K562 (cell line): ENCODE results near the gene NEK4. TPM values are rescaled to one million over a fixed set of nuclear protein-coding genes. Genes with fewer than 3 reads are reported as not detected.

Source experiments
- CHCHD3 ChIP-seq: fragments of 250-450 bp; sonication (Bioruptor Pico); IDR thresholded peaks from 2 replicates; pipeline ENCODE4 v2.1.2; 2022; ENCODE audit warnings: mild to moderate bottlenecking
- COPS2 ChIP-seq: fragments of 450-650 bp; conservative IDR thresholded peaks from 2 replicates; pipeline ENCODE4 v1.6.1; 2016; ENCODE audit warnings: mild to moderate bottlenecking, moderate library complexity
- EP400 ChIP-seq: fragments of 450-650 bp; IDR thresholded peaks from 2 replicates; pipeline ENCODE4 v1.6.1; 2017; ENCODE audit warnings: antibody characterized with exemption, mild to moderate bottlenecking, moderate library complexity
- FOXK2 ChIP-seq, 2 experiments: fragments of 450-650 bp; IDR thresholded peaks in 1 of 2; conservative IDR thresholded peaks in 1 of 2; 2 replicates each; pipeline ENCODE4 v1.6.1; 2016; ENCODE audit warnings: low read depth in 2 of 2, mild to moderate bottlenecking in 1 of 2
- IRF2 ChIP-seq: sonication (generic); formaldehyde crosslinking; IDR thresholded peaks from 2 replicates; pipeline ENCODE4 v1.8.1; 2022; ENCODE audit warnings: mild to moderate bottlenecking, missing genetic modification reagents
- KDM1A ChIP-seq, 2 experiments: fragments of 450-650 bp; IDR thresholded peaks; 2 replicates each; pipeline ENCODE4 v1.6.1; 2016; ENCODE audit warnings: mild to moderate bottlenecking in 2 of 2
- L3MBTL2 ChIP-seq: fragments of 450-650 bp; IDR thresholded peaks from 2 replicates; pipeline ENCODE4 v1.6.1; 2016; ENCODE audit warnings: mild to moderate bottlenecking, moderate library complexity
- LARP7 ChIP-seq: fragments of 450-650 bp; IDR thresholded peaks from 2 replicates; pipeline ENCODE4 v1.6.1; 2016
- MAFF ChIP-seq: IDR thresholded peaks from 2 replicates; pipeline ENCODE4 v1.6.1; 2012; ENCODE audit warnings: low read length, improper control_type of control experiment
- MLLT1 ChIP-seq, 2 experiments: fragments of 450-650 bp; IDR thresholded peaks; 2 replicates each; pipeline ENCODE4 v1.6.1; 2016
- MTA2 ChIP-seq: fragments of 450-650 bp; IDR thresholded peaks from 2 replicates; pipeline ENCODE4 v1.6.1; 2016; ENCODE audit warnings: low read depth
- MTF1 ChIP-seq: fragments of 250-450 bp; sonication (Bioruptor Pico); IDR thresholded peaks from 2 replicates; pipeline ENCODE4 v1.9.0; 2021; ENCODE audit warnings: moderate library complexity, mild to moderate bottlenecking, inconsistent platforms, borderline replicate concordance
- MXD1 ChIP-seq: fragments of 250-450 bp; sonication (Bioruptor Pico); IDR thresholded peaks from 2 replicates; pipeline ENCODE4 v1.8.0; 2021; ENCODE audit warnings: borderline replicate concordance, mild to moderate bottlenecking, moderate library complexity; ENCODE audit not compliant: poor library complexity, severe bottlenecking
- NFIX ChIP-seq: fragments of 250-450 bp; sonication (Bioruptor Pico); IDR thresholded peaks from 2 replicates; pipeline ENCODE4 v1.4.0; 2020; ENCODE audit warnings: low read depth, mild to moderate bottlenecking, moderate library complexity
- NR2C1 ChIP-seq, 2 experiments: fragments of 450-650 bp; IDR thresholded peaks; 2 replicates each; pipeline ENCODE4 v1.6.1; 2017; ENCODE audit warnings: mild to moderate bottlenecking in 2 of 2, antibody characterized with exemption in 1 of 2, inconsistent platforms in 1 of 2, missing compliant biosample characterization in 1 of 2, missing genetic modification characterization in 1 of 2
- PRDM10 ChIP-seq: fragments of 450-650 bp; IDR thresholded peaks from 2 replicates; pipeline ENCODE4 v1.6.1; 2018; ENCODE audit not compliant: partially characterized antibody
- RBM34 ChIP-seq: fragments of 200-400 bp; formaldehyde crosslinking; IDR thresholded peaks from 2 replicates; pipeline ENCODE4 v1.6.1; 2018; ENCODE audit warnings: low read length, borderline replicate concordance; ENCODE audit not compliant: insufficient read depth
- ZBTB12 ChIP-seq: fragments of 250-450 bp; sonication (Bioruptor Pico); IDR thresholded peaks from 2 replicates; pipeline ENCODE4 v1.4.0; 2020
- ZEB2 ChIP-seq: fragments of 450-650 bp; IDR thresholded peaks from 2 replicates; pipeline ENCODE4 v1.6.1; 2016
- ZNF274 ChIP-seq: IDR thresholded peaks from 2 replicates; pipeline ENCODE4 v1.6.1; 2011; ENCODE audit warnings: low read depth, mild to moderate bottlenecking, low read length, moderate library complexity, borderline replicate concordance
- polyA plus RNA-seq, 8 experiments: library from polyadenylated mRNA; depleted of rRNA in 4 of 8; stranded (reverse) in 5 of 8; unstranded in 3 of 8; fragments of >200 nt; fragmentation: Nextera tagmentation in 2 of 8; fragmentation: Illumina TruSeq in 1 of 8; extraction: Ambion mirVana in 2 of 8; extraction: Trizol in 1 of 8; gene quantifications; 2 replicates each; pipeline versions ENCODE4 v1.2.1 to v1.2.3, GENCODE V29; 2011 to 2014; ENCODE audit warnings: inconsistent platforms in 1 of 8, missing spikeins in 1 of 8
- total RNA-seq, 7 experiments: library from RNA; depleted of rRNA in 6 of 7; stranded (reverse); fragments of >200 nt in 6 of 7; fragmentation: Illumina TruSeq in 2 of 7; extraction: Trizol in 2 of 7; gene quantifications; 2 replicates each; pipeline versions ENCODE4 v1.2.1 to v1.2.3, GENCODE V29; 2011 to 2021; ENCODE audit warnings: low replicate concordance in 1 of 7

NEK4 gene
- total and polyA plus RNA-seq, 9 of the 15 experiments (the other 6 are each of a cell fraction or from before 2014, with no cell fraction given), result 5.8 to 23.1 (median 16.6) TPM

- TF ChIP-seq MLLT1 (IDR thresholded peaks at IDR 0.05) (no peak), MTA2 (no peak), KDM1A (IDR thresholded peaks at IDR 0.05) (peak in 1 of 2 experiments; percentile 47; a peak in 2 of 4 replicates), L3MBTL2 (peak; percentile 49; the same call in 1 of the 2 replicates), ZNF274 (no peak), CHCHD3 (CRISPR knock-in tag) (no peak), EP400 (peak; percentile 23; the same call in 1 of the 2 replicates), RBM34 (no peak), MAFF (no peak), PRDM10 (peak; percentile 56), NR2C1 (IDR thresholded peaks at IDR 0.05) (no peak), NR2C1 (tag; IDR thresholded peaks at IDR 0.05) (no peak), COPS2 (no peak), IRF2 (CRISPR knock-in tag) (no peak), ZEB2 (no peak), MXD1 (no peak), NFIX (CRISPR knock-in tag) (no peak), FOXK2 (conservative IDR thresholded peaks at IDR 0.05 in 1 of 2, IDR thresholded peaks at IDR 0.05 in 1 of 2; ENCODE audit: low read depth in 2 of 2) (0 out of 4 replicates have a peak, but pooled peaks have one; percentile 15 to 30), LARP7 (no peak), ZBTB12 (no peak), MTF1 (CRISPR knock-in tag) (no peak)
These were observed 88.7 kb downstream of the NEK4 start (continued) for GRCh38 chr3:52682016-52682415.
